Neural progenitor cell (in vitro differentiated cells): Measurements from ENCODE around the gene RPS10. TPM values are rescaled to one million over a fixed set of nuclear protein-coding genes. Genes with fewer than 3 reads are reported as not detected.

ENCODE experiments used
- DNase-seq: peaks from one replicate; pipeline ENCODE4 v3.0.0-alpha.2; 2016; ENCODE audit warnings: low spot score
- H2AFZ ChIP-seq: fragments of 200-600 bp; sonication (generic); replicated peaks from 2 replicates; pipeline ENCODE4 v1.6.1; 2016; ENCODE audit warnings: antibody characterized with exemption
- H3F3A ChIP-seq: fragments of 200-600 bp; sonication (generic); 2 replicates; pipeline ENCODE4 v1.6.1; 2016; ENCODE audit warnings: antibody characterized with exemption, low read depth
- H3K27ac ChIP-seq: fragments of 200-600 bp; sonication (generic); 2 replicates; pipeline ENCODE4 v1.5.1; 2016; ENCODE audit warnings: mild to moderate bottlenecking
- H3K27me3 ChIP-seq: fragments of 200-600 bp; sonication (generic); 2 replicates; pipeline ENCODE4 v1.6.1; 2016; ENCODE audit warnings: mild to moderate bottlenecking, moderate library complexity
- H3K36me3 ChIP-seq: fragments of 200-600 bp; sonication (generic); 2 replicates; pipeline ENCODE4 v1.5.1; 2016
- H3K4me1 ChIP-seq: fragments of 200-600 bp; sonication (generic); 2 replicates; pipeline ENCODE4 v1.6.1; 2016; ENCODE audit warnings: mixed run types
- H3K4me2 ChIP-seq: fragments of 200-600 bp; sonication (generic); 2 replicates; pipeline ENCODE4 v1.6.1; 2016
- H3K4me3 ChIP-seq: fragments of 200-600 bp; sonication (generic); 2 replicates; pipeline ENCODE4 v1.5.1; 2016
- H3K79me2 ChIP-seq: fragments of 200-600 bp; sonication (generic); 2 replicates; pipeline ENCODE4 v1.6.1; 2016; ENCODE audit warnings: low read depth
- H3K9ac ChIP-seq: fragments of 200-600 bp; sonication (generic); 2 replicates; pipeline ENCODE4 v1.6.1; 2016
- H3K9me3 ChIP-seq: fragments of 200-600 bp; sonication (generic); 2 replicates; pipeline ENCODE4 v1.5.1; 2016; ENCODE audit warnings: low read depth
- H4K20me1 ChIP-seq: fragments of 200-600 bp; sonication (generic); 2 replicates; pipeline ENCODE4 v1.6.1; 2016; ENCODE audit warnings: low read depth
- H3K27ac Mint-ChIP-seq: 3 replicates; pipeline ENCODE4 v1.8.0; 2021; ENCODE audit warnings: mixed read lengths
- H3K27me3 Mint-ChIP-seq: 2 replicates; pipeline ENCODE4 v1.8.0; 2022; ENCODE audit warnings: low read depth, mild to moderate bottlenecking, inconsistent platforms, moderate library complexity, mixed read lengths; ENCODE audit not compliant: insufficient read depth
- H3K36me3 Mint-ChIP-seq: 3 replicates; pipeline ENCODE4 v1.8.0; 2021; ENCODE audit warnings: mixed read lengths
- H3K4me1 Mint-ChIP-seq: 3 replicates; pipeline ENCODE4 v1.8.0; 2021; ENCODE audit warnings: mixed read lengths
- H3K4me3 Mint-ChIP-seq: 3 replicates; pipeline ENCODE4 v1.8.0; 2021; ENCODE audit warnings: mild to moderate bottlenecking, moderate library complexity, mixed read lengths
- H3K9me3 Mint-ChIP-seq: 3 replicates; pipeline ENCODE4 v1.8.0; 2020; ENCODE audit warnings: mixed read lengths
- CTCF ChIP-seq: fragments of 200-600 bp; sonication (generic); IDR thresholded peaks from 2 replicates; pipeline ENCODE4 v1.5.1; 2017; ENCODE audit warnings: antibody characterized with exemption, mild to moderate bottlenecking
- EZH2 ChIP-seq: fragments of 200-600 bp; sonication (generic); IDR thresholded peaks from 2 replicates; pipeline ENCODE4 v1.6.1; 2017; ENCODE audit warnings: antibody characterized with exemption, mild to moderate bottlenecking, moderate library complexity
- EZH2phosphoT487 ChIP-seq: fragments of 200-600 bp; sonication (generic); IDR thresholded peaks from 2 replicates; pipeline ENCODE4 v1.6.1; 2017; ENCODE audit warnings: antibody characterized with exemption
- total RNA-seq: library from RNA; depleted of rRNA; stranded (reverse); fragments of >200 nt; gene quantifications from 2 replicates; pipeline ENCODE4 v1.2.3, GENCODE V29; 2015; ENCODE audit warnings: low replicate concordance

RPS10 gene
- total RNA-seq, 1 donor from 2014 or later: 4,003 TPM

GRCh38 chr6:34462010-34462409 lies 36.1 kb upstream of the RPS10 start:
- Histone ChIP-seq H3K27me3 (peaks cover 24% of the 10 kb centered on the region), H3K27ac (no peak overlapping the region), H2AFZ (peak overlapping the region; percentile 90), H4K20me1 (no peaks in the 10 kb centered on the region), H3F3A (peaks cover 16% of the 10 kb centered on the region), H3K4me1 (peaks cover 16% of the 10 kb centered on the region), H3K79me2 (no peaks in the 10 kb centered on the region), H3K9me3 (no peaks in the 10 kb centered on the region), H3K4me3 (no peak overlapping the region), H3K36me3 (no peaks in the 10 kb centered on the region), H3K9ac (no peak overlapping the region), H3K4me2 (peak overlapping the region; percentile 65)
- H3K9me3 Mint-ChIP-seq: no peaks in the 10 kb centered on the region
- no peak overlapping the region for H3K27ac Mint-ChIP-seq
- peaks cover 18% of the 10 kb centered on the region for H3K27me3 Mint-ChIP-seq
- TF ChIP-seq EZH2phosphoT487: no peak
- no peak for TF ChIP-seq CTCF
- peak overlapping the region; percentile 19 for H3K4me3 Mint-ChIP-seq
- DNase-seq: no peak
- H3K36me3 Mint-ChIP-seq: no peaks in the 10 kb centered on the region
- peaks cover 23% of the 10 kb centered on the region for H3K4me1 Mint-ChIP-seq

GRCh38 chr6:34460796-34461507 lies 35.1 kb upstream of the RPS10 start:
- Mint-ChIP-seq H3K27ac (no peak overlapping the region), H3K9me3 (no peaks in the 10 kb centered on the region), H3K4me3 (no peak overlapping the region), H3K36me3 (no peaks in the 10 kb centered on the region), H3K27me3 (peaks cover 16% of the 10 kb centered on the region), H3K4me1 (peaks cover 26% of the 10 kb centered on the region)
- TF ChIP-seq EZH2phosphoT487: no peak
- no peak for TF ChIP-seq EZH2
- no peak for TF ChIP-seq CTCF
- Histone ChIP-seq H3K27ac (no peak overlapping the region), H2AFZ (no peak overlapping the region), H3F3A (peaks cover 16% of the 10 kb centered on the region), H3K4me3 (no peak overlapping the region), H3K9me3 (no peaks in the 10 kb centered on the region), H3K9ac (no peak overlapping the region), H3K36me3 (no peaks in the 10 kb centered on the region), H3K4me1 (peaks cover 11% of the 10 kb centered on the region), H3K79me2 (no peaks in the 10 kb centered on the region), H3K27me3 (peaks cover 13% of the 10 kb centered on the region), H4K20me1 (no peaks in the 10 kb centered on the region), H3K4me2 (no peak overlapping the region)
- DNase-seq: no peak

GRCh38 chr6:34459899-34460593 lies 34.2 kb upstream of the RPS10 start:
- Mint-ChIP-seq H3K36me3 (no peaks in the 10 kb centered on the region), H3K9me3 (no peaks in the 10 kb centered on the region), H3K4me1 (peaks cover 24% of the 10 kb centered on the region), H3K27me3 (peaks cover 14% of the 10 kb centered on the region), H3K27ac (no peak overlapping the region), H3K4me3 (no peak overlapping the region)
- H3F3A ChIP-seq: peaks cover 16% of the 10 kb centered on the region
- H3K4me1 ChIP-seq: peaks cover 11% of the 10 kb centered on the region
- H3K79me2 ChIP-seq: no peaks in the 10 kb centered on the region
- H3K9me3 ChIP-seq: no peaks in the 10 kb centered on the region
- H3K9ac ChIP-seq: no peak overlapping the region
- H3K4me2 ChIP-seq: no peak overlapping the region
- no peak overlapping the region for H3K4me3 ChIP-seq
- no peak overlapping the region for H3K27ac ChIP-seq
- peak; percentile 86 for TF ChIP-seq CTCF
- TF ChIP-seq EZH2phosphoT487: no peak
- no peaks in the 10 kb centered on the region for H4K20me1 ChIP-seq
- no peaks in the 10 kb centered on the region for H3K36me3 ChIP-seq
- no peak overlapping the region for H2AFZ ChIP-seq
- peak; percentile 77 for DNase-seq
- peaks cover 6% of the 10 kb centered on the region for H3K27me3 ChIP-seq
